HUDEP-2 (cell line): Measurements from ENCODE around the gene EFNA5.

ENCODE experiments used
- DNase-seq, 76 experiments: peaks; one replicate each; lab custom pipeline; 2025; ENCODE audit not compliant: unreplicated experiment in 76 of 76; lab: John Stamatoyannopoulos, UW

EFNA5 gene

DNA sequence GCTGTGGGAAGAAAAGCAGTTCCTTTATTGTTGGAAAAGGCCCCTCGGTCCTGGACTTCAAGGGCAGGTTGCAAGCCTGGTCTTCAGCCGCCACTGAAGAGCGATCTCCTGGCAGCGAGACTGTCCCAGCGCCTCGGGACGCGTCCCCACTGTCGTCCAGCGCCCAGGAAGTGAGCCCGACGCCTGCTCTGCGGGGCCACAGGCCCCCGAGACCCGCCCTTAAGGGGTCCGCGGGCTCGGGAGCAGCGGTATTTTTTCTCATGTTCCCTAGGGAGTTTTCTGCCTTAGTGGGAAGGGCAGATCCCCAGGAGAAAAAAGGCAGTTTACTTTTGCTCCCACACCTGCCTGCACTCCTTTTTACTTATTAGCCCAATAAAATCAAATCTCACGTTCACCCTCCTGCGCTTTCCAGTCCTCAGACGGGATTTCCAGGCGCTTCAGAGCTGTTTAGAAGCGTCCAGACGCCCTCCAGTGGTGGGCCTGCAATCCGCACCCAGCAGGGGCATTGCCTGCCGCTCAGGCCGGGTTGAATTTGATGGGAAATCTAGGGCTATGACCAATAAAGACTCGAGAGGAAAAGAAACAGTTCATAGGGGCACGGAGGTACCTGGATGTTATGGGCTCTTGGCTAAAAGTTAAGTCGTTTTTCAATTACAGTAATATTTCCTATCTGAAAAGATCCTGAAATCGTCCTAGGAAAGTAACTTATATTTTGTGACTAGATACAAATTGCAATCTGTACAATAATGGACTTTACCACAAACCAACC, 2.8 kb upstream of the EFNA5 start:
- DNase-seq, result peak in 63 of 76 experiments; percentile 2 to 80 (median 44)

DNA sequence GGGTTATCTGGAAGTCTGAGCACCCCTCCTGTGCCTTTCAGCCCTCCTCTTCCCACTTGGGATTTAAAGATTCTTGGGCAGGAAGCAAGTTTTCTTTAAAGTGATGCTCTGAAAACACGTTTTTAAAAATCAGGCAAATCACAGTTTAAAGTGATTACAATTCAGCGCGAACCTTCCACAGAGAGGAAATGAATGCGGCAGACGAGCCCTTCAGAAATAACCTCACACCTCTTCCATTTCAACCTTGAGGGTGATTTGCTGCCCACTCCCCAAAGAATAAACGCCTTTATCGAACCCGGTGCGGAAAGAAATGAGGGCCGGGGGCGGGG, 2.3 kb upstream of the EFNA5 start:
- DNase-seq, result no peak

DNA sequence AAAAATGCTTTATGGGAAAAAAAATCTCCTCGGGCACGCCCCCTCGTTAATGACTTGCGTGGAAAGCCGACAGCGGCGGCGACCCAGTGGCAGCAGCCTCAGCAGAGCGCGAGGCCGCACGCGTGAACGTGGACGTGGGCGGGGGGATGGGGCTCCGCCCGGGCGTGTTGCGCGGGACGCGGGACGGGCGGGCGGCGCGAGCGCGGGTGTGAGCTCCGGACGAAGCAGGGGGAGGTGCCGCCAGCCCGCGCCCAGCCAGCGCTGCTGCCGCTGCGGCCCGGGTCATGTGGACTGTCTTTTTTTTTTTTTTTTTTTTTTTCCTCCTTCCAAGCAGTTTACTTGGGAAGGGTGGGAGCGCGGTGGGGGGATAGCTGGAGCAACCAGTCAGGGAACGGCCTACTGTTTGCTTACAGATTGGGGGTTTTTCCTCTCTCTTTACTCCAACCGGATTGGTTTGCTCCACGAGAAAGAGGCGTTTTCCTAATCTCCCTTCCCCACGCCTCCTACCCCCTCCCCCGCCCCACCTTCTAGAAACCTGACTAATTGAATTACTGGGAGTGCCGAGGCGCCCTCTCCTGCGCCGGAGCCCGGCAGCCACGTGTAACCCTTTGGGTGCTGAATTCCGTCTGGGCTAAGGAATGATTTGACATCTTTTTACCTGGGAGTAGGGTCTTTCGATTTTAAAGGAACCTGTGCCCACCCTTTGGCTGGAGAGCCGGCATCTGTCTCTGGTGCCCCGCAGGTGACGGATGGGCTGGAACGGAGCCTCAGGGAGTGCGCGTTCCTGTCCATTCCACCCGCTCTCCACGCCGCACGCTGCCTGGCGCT, 1.7 kb upstream of the EFNA5 start:
- peak in 3 of 76 experiments; percentile 4 to 9 (median 7) for DNase-seq

DNA sequence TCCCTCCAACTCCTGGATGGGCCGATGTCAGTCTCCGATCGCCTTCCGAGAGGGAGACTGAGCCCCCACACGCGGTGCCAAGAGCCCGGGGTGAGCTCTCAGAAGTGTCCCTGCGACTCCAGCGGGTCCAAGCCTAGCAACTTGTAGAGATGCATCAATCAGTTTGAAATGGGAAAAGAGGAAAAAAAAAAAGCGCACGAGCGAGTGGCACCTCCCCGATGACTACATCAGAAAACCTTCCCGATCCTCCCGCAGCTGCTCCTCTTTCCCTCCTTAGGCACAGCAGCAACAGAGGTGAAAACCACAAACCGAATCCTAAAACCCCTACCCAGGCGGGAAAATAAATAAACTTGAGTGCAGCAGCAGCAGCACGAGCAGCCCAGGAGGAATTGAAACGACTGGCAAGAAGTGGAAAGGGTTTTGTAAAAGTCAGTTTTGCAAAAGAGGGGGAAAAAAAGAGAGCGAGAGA, 1.0 kb upstream of the EFNA5 start:
- no peak for DNase-seq

DNA sequence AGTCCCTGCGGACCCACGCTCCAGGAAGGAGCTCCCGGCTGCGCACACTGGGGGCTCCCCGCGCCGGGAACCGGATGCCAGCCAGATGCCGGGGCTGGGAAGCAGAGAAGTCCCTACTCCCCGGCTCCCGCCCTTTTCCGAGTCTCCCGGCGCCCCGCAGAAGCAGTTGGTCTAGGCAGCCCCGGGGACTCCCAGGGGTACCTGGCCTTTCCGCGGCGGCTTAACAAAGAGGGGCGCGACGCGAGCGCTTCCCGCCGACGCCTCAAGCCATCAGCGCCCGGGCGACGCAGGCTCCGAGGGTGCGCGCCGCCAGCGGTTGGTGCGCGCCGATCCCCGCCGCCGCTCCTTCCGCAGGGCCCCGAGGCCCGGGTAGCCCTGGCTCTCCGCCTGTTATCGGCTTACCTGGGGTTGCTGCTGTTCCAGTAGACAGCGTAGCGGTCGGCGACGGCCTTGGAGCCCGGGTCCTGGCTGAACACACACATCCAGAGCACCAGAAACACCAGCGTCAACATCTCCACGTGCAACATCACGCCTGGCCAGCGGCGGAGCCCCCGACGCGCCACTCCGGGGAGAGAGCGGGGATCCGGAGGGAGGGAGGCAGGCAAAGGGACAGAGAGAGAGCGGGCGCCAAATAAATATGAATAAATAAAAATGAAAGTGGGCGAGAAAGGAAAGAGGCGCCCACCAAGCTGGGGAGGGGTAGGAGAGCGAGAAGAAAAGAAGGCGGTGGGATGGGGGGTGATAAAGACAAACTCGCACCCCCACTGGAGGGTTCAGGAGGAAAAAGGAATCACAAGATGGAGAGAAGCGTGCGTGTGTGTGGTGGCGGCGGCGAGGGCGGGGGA, 428 bp downstream of the EFNA5 start:
- DNase-seq, result no peak

DNA sequence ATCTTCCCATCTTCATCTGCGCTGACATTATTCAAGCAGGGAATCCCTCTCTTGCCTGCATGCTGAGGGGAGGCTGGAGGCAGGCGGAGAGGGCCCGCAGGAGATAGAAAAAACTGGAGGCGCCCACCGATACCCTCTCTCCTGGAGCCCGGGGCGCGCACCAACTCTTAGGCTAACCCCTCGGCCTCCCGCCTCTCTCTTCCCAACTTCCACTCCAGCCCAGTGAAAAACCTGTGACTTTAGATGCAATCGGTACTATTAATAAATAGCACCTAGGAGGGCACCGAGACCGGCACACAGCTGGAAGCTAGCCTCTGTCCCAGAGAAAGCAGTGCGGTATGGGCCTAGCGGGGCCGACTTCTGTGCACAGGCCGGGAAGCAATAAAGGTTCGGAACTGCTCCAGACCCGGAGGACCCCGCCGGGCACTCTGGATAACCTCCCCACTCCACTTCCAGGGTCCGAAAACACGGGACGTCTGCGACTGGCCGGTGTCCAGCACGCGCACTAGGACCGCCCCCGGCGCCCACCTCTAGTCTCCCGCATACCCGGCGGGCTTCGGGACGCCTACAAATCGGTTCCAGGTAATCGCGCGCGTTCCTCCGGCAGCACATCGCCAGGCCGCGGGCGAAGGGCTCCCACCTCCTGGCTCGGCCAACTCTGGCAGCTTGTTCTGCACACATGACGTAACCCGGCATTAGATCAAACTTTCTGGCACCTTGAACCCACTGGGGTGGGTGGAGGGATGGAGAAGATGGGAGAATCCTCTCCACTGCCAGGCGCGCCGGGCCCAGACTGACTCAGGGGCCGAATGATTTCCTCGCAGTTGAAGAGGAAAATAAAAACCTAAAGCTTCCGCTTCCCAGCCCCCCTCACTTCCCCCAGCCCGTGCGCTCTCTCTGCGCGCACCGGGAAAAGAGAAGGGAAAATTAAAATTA, 1.4 kb downstream of the EFNA5 start:
- DNase-seq, result no peak

DNA sequence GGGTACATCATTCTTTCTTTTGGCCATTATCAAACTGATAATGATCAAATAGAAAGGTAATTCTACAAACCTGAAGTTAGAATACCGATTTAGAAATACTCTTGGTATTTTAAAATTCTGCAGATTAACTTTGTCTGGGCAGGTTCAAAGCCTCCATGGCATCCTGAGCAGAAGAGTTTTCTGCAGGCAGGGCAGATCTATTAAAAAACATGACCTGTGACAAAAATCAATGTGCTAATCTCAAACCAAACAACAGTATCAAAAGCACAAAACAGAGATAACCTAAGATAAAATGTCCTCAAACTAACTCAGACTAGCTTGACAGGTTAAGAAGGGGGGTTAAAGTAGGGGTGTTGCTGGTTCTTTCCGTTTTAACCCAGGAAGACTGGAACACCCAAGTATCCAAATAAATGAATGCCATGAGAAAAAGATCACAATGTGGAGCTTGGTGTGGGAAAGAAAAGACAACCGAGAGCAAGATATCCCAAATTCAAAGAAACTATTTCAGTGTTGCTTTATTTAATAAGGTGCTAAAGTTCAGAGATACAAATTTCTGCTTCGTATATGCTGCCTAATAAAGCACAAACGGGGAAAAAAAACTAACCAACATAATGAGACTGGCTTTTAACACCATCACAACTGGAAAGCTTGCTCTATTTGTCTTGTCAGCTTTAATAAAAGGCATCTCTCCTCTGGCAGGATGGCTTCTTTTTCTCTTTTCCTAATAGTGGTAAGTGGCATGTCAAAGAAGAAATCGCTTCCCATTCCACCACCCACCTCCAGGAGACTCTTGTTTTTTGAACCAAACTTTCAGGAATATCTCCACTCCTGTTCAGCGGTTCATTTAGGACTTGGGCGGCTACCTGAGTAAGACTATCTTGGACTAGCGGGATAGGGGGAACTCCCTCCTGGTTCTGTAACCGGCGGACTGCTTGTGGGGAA, 2.3 kb downstream of the EFNA5 start:
- DNase-seq, result no peak

DNA sequence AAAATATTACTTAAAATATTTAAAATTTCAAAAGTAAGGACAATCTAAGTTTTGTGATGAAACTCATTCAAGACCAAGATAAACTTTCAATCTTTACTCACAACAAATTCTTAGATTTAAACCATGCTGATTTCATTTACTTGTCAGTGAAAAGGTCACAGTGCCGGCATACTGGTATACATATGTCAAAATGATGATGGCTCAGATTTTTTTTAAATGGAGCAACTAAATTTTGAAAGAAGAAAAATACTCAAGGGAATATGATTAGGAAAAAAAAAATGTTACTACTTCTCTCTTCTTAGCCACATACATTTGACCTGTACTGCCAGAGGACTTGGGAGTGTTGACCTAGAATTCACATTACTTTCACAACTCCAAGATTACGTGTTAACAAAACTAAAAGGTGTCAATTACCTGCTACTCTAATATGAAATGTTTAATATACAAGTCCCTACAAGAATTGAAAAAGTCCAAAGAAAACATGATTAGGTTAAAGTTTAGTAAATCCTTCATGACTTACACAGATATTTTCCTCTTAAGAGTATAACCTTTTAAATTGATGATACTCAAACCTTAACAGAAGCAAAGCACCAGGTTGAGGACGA, 4.6 kb downstream of the EFNA5 start:
- no peak for DNase-seq

DNA sequence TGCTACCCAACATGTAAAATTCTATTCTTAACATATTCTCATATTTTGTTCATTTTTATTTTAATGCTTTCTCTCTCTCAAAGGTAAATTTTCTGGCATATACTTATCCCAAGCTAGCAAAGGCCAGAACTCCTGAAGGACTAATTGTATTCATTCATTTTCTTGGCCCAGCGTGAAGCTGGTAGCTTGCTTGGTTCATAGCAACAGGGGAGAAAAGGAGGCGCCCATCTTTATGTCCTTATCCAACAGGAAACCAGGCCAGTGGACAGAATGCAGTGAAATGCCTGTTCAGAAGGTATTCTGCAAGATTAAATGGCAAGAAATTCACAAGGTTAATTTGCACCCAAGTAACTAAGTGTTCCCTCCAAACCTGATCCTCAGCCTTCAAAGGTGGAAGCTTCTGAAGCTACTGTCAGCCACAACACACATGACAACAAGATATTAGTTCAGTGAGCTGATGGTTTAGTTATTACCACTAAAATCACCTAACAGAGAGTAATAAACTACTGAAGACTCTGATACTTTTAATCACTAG, 5.6 kb downstream of the EFNA5 start:
- no peak for DNase-seq

DNA sequence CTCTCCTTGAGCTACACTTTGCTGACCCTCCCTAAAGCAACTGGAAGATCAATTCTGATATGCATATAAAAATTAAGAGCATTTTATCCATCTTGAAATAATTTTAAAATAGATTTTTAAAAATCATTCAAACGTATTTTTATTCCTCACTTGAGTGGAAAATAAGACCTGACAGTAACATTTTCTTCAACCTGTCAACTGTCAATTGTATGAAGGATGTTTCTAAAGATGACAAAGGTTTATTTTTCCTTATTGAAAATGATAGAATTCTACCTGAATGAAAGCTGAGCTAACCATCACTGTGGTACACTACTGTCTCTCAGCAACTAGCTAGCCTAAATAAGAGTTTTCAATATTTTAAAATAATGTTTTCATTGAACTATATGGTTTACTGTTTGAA, 7.0 kb downstream of the EFNA5 start:
- DNase-seq, result no peak

DNA sequence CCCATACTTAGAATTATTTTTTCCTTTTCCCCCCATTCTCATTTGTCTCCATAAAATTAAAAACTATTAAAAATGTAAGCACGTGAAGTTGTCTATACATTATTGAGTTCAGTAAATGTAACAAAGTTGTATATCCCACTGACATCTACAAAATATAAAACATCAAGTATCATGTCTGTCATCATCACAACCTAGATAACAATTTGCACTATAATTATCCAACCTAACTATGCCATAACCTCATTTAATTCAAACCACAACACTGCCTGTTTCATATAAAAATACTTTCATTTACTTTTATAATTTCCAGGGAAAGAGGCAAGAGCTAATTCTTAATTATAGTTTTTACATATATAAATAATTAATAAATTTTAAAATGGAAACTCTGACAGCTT, 9.1 kb downstream of the EFNA5 start:
- no peak for DNase-seq

DNA sequence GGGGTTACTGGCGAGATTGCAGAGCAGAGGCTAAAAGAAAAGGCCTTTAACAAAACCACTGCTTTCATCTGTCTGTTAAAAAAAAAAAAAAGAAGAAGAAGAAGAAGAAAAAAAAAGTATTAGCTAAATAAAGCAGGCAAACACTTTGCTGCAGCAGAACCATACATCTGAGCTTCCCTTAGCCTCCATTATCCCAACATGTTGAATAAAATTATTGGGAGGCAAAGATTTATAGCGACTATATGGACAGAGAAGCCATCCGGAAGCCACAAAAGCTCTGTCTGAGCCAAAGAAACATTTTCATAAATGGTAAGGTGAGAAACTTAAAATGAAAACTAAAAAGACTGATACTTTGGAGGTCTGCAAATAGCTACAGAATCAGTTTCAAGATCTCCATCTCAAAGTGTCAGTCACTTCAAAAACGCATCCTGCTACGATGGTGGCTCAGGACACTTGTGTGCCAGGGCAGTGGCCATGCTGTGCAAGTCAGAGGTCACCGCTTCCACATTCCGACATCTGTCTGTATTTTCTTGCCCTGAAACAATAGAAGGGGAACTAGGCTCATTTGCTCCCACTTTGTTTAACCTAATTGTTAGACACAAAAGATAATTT, 9.6 kb downstream of the EFNA5 start:
- DNase-seq, result no peak

DNA sequence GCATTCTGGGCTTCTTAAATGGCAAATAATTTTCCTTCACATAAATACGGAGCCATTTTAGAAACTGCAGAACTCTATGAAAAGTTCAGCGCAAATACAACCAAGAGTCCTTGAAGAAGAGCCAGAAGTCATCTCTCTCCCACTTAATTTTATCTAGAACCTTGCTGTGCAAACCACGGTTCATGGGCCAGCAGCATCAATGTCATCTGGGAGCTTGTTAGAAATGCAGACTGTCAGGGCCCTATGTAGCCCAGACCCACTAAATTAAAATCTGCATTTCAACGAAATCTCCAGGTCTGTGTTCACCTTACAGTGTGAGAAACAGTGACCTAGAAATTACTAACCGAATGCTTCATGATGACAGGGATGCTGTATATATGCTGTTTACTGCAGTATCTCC, 12.2 kb downstream of the EFNA5 start:
- DNase-seq, result no peak

DNA sequence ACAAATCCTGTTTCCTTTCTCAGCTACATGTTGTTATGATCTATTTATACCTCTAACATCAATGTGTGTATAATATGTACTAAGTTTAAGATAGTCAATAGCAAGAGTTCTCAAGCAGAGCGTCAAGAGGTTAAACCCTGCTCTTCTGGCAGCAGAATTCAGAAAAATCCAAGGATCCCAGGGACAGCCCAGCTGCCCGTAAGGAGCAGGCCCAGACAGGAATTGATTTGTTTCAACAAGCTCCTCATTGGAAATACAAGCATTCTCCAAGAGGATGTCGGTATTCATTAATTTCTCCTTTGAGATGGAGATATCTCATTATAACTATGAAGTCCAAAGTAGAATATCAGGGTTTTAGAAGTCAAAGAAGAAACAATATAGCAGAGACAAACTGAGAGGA, 14.9 kb downstream of the EFNA5 start:
- no peak for DNase-seq

DNA sequence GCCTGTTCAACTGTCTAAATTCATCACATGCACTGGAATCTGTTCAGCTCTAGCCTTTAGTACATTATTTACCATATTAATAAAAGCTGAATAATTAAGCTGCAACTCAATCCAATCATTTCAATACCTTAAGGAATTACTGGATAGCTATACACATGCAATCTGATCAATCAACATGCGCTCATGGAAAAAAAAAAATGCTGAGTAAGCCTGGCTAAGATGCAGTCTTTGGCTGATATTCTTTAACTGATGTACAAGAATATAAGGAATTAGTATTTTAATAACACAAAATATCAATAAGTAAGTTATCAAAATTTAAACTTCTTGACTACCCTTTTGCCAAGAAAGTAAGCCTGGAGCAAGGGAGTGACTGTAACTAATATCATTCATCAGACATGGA, 15.9 kb downstream of the EFNA5 start:
- no peak for DNase-seq

DNA sequence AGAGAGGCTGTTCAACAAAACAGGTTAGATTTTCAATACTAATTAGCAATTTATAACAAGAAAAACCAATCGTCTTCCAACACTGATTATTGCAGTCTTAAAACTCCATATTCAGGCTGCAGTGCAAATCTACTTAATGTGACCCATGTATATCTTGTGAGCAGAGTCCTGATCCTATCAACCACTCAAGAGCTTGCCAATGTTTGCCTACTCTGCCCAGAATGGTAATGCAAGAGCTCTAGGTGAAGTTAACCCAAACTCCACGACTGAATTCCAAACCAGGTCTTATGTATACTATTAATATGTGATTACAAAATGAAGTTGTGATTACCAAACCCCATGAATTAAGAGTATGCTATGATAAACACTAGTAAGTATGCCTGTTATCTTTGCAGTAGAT, 17.1 kb downstream of the EFNA5 start:
- no peak for DNase-seq

DNA sequence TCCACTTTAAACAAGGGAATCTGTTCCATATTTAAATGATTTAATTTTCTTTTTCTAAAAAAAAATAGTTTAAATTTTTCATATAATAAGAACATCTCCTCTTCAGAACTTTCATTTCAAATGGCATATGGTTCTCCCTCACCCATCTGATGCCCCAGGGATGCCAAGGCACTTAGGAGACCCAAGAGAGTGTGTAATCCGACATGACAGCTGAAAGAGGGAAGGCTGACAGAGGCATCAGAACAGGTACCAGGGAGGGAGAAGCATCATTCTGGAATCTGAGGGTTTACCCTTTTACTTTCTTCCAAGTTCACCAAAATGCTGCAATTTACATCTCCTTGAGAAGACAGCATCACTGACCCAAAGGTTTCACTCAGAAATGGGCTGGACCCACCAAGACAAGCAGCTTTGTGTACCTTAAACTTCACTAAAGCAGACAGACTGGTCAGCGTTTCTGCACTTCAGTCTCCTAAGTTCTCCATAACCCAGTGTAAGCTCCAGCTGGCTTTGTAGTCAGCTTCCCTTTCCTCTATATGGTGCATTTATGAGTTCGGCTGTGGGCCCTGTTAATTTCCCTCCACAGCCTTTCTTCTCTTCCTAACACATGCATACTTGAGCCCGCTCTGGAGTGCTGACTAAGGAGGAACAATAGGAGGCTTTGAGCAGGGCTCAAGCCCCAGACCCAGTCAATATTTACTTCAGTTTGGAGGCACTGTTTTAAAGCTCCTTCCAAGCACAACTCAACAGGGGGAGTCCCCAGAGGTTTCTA, 17.7 kb downstream of the EFNA5 start:
- no peak for DNase-seq
